ENCODE results near the gene ZNF555.
A peak's percentile ranks its signal among the peaks of the same experiment; 100 is the strongest.

The ZNF555 gene

GRCh38 chr19:2805991-2806649, 35.2 kb upstream of the ZNF555 start:
- H3K36me3 ChIP-seq (replicated peaks in 1 of 2; ENCODE audit: control insufficient read depth in 2 of 2, insufficient read depth in 2 of 2, low read length in 2 of 2) = peaks cover 71 to 95% of the 10 kb centered on the region in 2 donors
- no peaks in the 10 kb centered on the region for H3K4me1 ChIP-seq (ENCODE audit: control insufficient read depth in 2 of 2, insufficient read depth in 1 of 2, low read depth in 1 of 2, low read length in 2 of 2)

GRCh38 chr19:2806736-2807378, 34.4 kb upstream of the ZNF555 start:
- no peaks in the 10 kb centered on the region for H3K27me3 ChIP-seq (ENCODE audit: control insufficient read depth in 3 of 3, insufficient read depth in 3 of 3, low read depth in 1 of 3, low read length in 3 of 3)
- no peak overlapping the region for H3K4me3 ChIP-seq (ENCODE audit: low read length in 2 of 2)
- H2BK5ac ChIP-seq (ENCODE audit: low read length) = no peak overlapping the region
- DNase-seq (ENCODE audit: low spot score) = no peak
- H2AK5ac ChIP-seq (ENCODE audit: low read depth, low read length) = no peak overlapping the region
- H2BK120ac ChIP-seq (ENCODE audit: low read depth, low read length) = no peak overlapping the region
- H3K9me3 ChIP-seq (replicated peaks in 1 of 2; ENCODE audit: control insufficient read depth in 2 of 2, insufficient read depth in 1 of 2, low read depth in 1 of 2, low read length in 2 of 2) = no peaks in the 10 kb centered on the region
- no peak overlapping the region for H2BK12ac ChIP-seq (ENCODE audit: low read length)
- peaks cover 70 to 95% of the 10 kb centered on the region in 2 donors for H3K36me3 ChIP-seq (replicated peaks in 1 of 2; ENCODE audit: control insufficient read depth in 2 of 2, insufficient read depth in 2 of 2, low read length in 2 of 2)
- no peak overlapping the region for H3K27ac ChIP-seq (replicated peaks; ENCODE audit: low read length)
- H2BK15ac ChIP-seq (ENCODE audit: low read length) = no peak overlapping the region
- no peak overlapping the region for H3K14ac ChIP-seq (ENCODE audit: low read length)
- H2AFZ ChIP-seq (ENCODE audit: low read length) = no peak overlapping the region
- H3K79me1 ChIP-seq (ENCODE audit: low read depth, low read length) = peaks cover 14% of the 10 kb centered on the region
- WGBS, 2 donors (ENCODE audit: extremely low coverage in 2 of 2, insufficient read length in 2 of 2, insufficient replicate concordance in 1 of 2) = no CpG with 5 or more reads among the region's 34 CpGs
- H4K8ac ChIP-seq (ENCODE audit: low read depth, low read length) = no peak overlapping the region
- no peak overlapping the region for H4K91ac ChIP-seq (ENCODE audit: low read depth, low read length, poor library complexity)
- no peak overlapping the region for H3K9ac ChIP-seq (ENCODE audit: low read depth, low read length, poor library complexity)
- peak overlapping the region; percentile 10 for H3K23ac ChIP-seq (ENCODE audit: low read depth, low read length, poor library complexity)
- H3K4ac ChIP-seq (ENCODE audit: low read length) = no peak overlapping the region
- H3K18ac ChIP-seq (ENCODE audit: low read length) = no peak overlapping the region
- no peak overlapping the region for H3K4me2 ChIP-seq (ENCODE audit: insufficient read depth, low read length, poor library complexity, severe bottlenecking)
- no peaks in the 10 kb centered on the region for H3K4me1 ChIP-seq (ENCODE audit: control insufficient read depth in 2 of 2, insufficient read depth in 1 of 2, low read depth in 1 of 2, low read length in 2 of 2)

More at GRCh38 chr19:2805991-2806649, 35.2 kb upstream of the ZNF555 start:
- H3K9ac ChIP-seq (ENCODE audit: low read depth, low read length, poor library complexity) = no peak overlapping the region
- H2AK5ac ChIP-seq (ENCODE audit: low read depth, low read length) = no peak overlapping the region
- peaks cover 20% of the 10 kb centered on the region for H3K79me1 ChIP-seq (ENCODE audit: low read depth, low read length)
- no peak overlapping the region for H2BK120ac ChIP-seq (ENCODE audit: low read depth, low read length)
- no peak overlapping the region for H3K4me3 ChIP-seq (ENCODE audit: low read length in 2 of 2)
- no peak overlapping the region for H3K27ac ChIP-seq (replicated peaks; ENCODE audit: low read length)
- no peaks in the 10 kb centered on the region for H3K9me3 ChIP-seq (replicated peaks in 1 of 2; ENCODE audit: control insufficient read depth in 2 of 2, insufficient read depth in 1 of 2, low read depth in 1 of 2, low read length in 2 of 2)
- no peak overlapping the region for H4K91ac ChIP-seq (ENCODE audit: low read depth, low read length, poor library complexity)
- no peak overlapping the region for H2BK5ac ChIP-seq (ENCODE audit: low read length)
- H3K23ac ChIP-seq (ENCODE audit: low read depth, low read length, poor library complexity) = no peak overlapping the region
- DNase-seq (ENCODE audit: low spot score) = no peak
- H3K4ac ChIP-seq (ENCODE audit: low read length) = no peak overlapping the region
- H4K8ac ChIP-seq (ENCODE audit: low read depth, low read length) = no peak overlapping the region
- no peaks in the 10 kb centered on the region for H3K27me3 ChIP-seq (ENCODE audit: control insufficient read depth in 3 of 3, insufficient read depth in 3 of 3, low read depth in 1 of 3, low read length in 3 of 3)
- H2BK12ac ChIP-seq (ENCODE audit: low read length) = no peak overlapping the region
- no peak overlapping the region for H2AFZ ChIP-seq (ENCODE audit: low read length)
- no CpG with 5 or more reads among the region's 23 CpGs for WGBS, 2 donors (ENCODE audit: extremely low coverage in 2 of 2, insufficient read length in 2 of 2, insufficient replicate concordance in 1 of 2)
- H3K14ac ChIP-seq (ENCODE audit: low read length) = no peak overlapping the region
- H3K18ac ChIP-seq (ENCODE audit: low read length) = no peak overlapping the region
- no peak overlapping the region for H3K4me2 ChIP-seq (ENCODE audit: insufficient read depth, low read length, poor library complexity, severe bottlenecking)
- H2BK15ac ChIP-seq (ENCODE audit: low read length) = no peak overlapping the region

- H3K36me3 ChIP-seq (replicated peaks in 1 of 2; ENCODE audit: control insufficient read depth in 2 of 2, insufficient read depth in 2 of 2, low read length in 2 of 2) = peaks cover 74 to 96% of the 10 kb centered on the region in 2 donors
- H3K18ac ChIP-seq (ENCODE audit: low read length) = no peak overlapping the region
- peak overlapping the region; percentile 92 for H4K8ac ChIP-seq (ENCODE audit: low read depth, low read length)
- H4K91ac ChIP-seq (ENCODE audit: low read depth, low read length, poor library complexity) = no peak overlapping the region
- H2BK12ac ChIP-seq (ENCODE audit: low read length) = no peak overlapping the region
- no peak overlapping the region for H2BK120ac ChIP-seq (ENCODE audit: low read depth, low read length)
- H3K4me2 ChIP-seq (ENCODE audit: insufficient read depth, low read length, poor library complexity, severe bottlenecking) = no peak overlapping the region
- no peak overlapping the region for H3K9ac ChIP-seq (ENCODE audit: low read depth, low read length, poor library complexity)
- H3K14ac ChIP-seq (ENCODE audit: low read length) = no peak overlapping the region
- H2BK15ac ChIP-seq (ENCODE audit: low read length) = no peak overlapping the region
- WGBS, 2 donors (ENCODE audit: extremely low coverage in 2 of 2, insufficient read length in 2 of 2, insufficient replicate concordance in 1 of 2) = no CpG with 5 or more reads among the region's 56 CpGs
- DNase-seq (ENCODE audit: low spot score) = no peak
- H2AK5ac ChIP-seq (ENCODE audit: low read depth, low read length) = no peak overlapping the region
- H3K4ac ChIP-seq (ENCODE audit: low read length) = no peak overlapping the region
- no peaks in the 10 kb centered on the region for H3K4me1 ChIP-seq (ENCODE audit: control insufficient read depth in 2 of 2, insufficient read depth in 1 of 2, low read depth in 1 of 2, low read length in 2 of 2)
- H3K4me3 ChIP-seq (ENCODE audit: low read length in 2 of 2) = no peak overlapping the region
- H3K27ac ChIP-seq (replicated peaks; ENCODE audit: low read length) = no peak overlapping the region
- no peaks in the 10 kb centered on the region for H3K9me3 ChIP-seq (replicated peaks in 1 of 2; ENCODE audit: control insufficient read depth in 2 of 2, insufficient read depth in 1 of 2, low read depth in 1 of 2, low read length in 2 of 2)
- H3K27me3 ChIP-seq (ENCODE audit: control insufficient read depth in 3 of 3, insufficient read depth in 3 of 3, low read depth in 1 of 3, low read length in 3 of 3) = no peaks in the 10 kb centered on the region
- H3K79me1 ChIP-seq (ENCODE audit: low read depth, low read length) = peaks cover 10% of the 10 kb centered on the region
- no peak overlapping the region for H3K23ac ChIP-seq (ENCODE audit: low read depth, low read length, poor library complexity)
- H2AFZ ChIP-seq (ENCODE audit: low read length) = no peak overlapping the region
- H2BK5ac ChIP-seq (ENCODE audit: low read length) = peak overlapping the region; percentile 66
Measured at GRCh38 chr19:2807379-2808128, 33.7 kb upstream of the ZNF555 start.
